ENCODE measurements around the gene NSD2. TPM values are rescaled to one million over a fixed set of nuclear protein-coding genes. Genes with fewer than 3 reads are reported as not detected.

NSD2 gene
- total RNA-seq, 2 donors from 2014 or later, result 18.8 to 35.4 TPM

DNA sequence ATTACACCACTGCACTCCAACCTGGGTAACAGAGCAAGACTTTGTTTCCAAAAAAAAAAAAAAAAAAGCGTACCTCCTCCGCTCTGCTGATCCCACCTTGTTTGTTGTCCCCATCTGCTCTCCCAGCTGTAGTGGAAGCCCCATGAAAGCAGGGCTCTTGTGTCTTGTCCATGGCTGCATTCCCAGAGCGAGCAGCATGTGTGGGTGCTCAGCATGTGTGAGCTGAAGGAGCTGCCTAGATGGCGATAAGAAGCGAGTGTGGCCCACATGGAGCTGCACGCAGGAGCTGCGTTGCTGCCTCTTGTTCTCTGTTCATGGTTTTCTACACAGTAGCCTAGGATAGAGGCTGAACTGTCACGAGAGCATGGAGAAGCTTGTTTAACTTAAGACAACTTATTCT is 12.4 kb downstream of the NSD2 start:
- Histone ChIP-seq H3K36me3 (no peaks in the 10 kb centered on the region), H3K27me3 (replicated peaks; ENCODE audit: insufficient read depth) (no peaks in the 10 kb centered on the region), H3K4me3 (no peak overlapping the region), H3K9me3 (no peaks in the 10 kb centered on the region), H3K4me1 (ENCODE audit: control insufficient read depth in 1 of 2, low read depth in 2 of 2) (no peaks in the 10 kb centered on the region), H3K27ac (no peak overlapping the region)
- TF ChIP-seq, protein P1, sequence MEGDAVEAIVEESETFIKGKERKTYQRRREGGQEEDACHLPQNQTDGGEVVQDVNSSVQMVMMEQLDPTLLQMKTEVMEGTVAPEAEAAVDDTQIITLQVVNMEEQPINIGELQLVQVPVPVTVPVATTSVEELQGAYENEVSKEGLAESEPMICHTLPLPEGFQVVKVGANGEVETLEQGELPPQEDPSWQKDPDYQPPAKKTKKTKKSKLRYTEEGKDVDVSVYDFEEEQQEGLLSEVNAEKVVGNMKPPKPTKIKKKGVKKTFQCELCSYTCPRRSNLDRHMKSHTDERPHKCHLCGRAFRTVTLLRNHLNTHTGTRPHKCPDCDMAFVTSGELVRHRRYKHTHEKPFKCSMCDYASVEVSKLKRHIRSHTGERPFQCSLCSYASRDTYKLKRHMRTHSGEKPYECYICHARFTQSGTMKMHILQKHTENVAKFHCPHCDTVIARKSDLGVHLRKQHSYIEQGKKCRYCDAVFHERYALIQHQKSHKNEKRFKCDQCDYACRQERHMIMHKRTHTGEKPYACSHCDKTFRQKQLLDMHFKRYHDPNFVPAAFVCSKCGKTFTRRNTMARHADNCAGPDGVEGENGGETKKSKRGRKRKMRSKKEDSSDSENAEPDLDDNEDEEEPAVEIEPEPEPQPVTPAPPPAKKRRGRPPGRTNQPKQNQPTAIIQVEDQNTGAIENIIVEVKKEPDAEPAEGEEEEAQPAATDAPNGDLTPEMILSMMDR (IDR thresholded peaks at IDR 0.05), result no peak
- DNase-seq (ENCODE audit: low spot score), result no peak
- ATAC-seq (ENCODE audit: insufficient number of reproducible peaks, low FRiP score, low read depth), result no peak

DNA sequence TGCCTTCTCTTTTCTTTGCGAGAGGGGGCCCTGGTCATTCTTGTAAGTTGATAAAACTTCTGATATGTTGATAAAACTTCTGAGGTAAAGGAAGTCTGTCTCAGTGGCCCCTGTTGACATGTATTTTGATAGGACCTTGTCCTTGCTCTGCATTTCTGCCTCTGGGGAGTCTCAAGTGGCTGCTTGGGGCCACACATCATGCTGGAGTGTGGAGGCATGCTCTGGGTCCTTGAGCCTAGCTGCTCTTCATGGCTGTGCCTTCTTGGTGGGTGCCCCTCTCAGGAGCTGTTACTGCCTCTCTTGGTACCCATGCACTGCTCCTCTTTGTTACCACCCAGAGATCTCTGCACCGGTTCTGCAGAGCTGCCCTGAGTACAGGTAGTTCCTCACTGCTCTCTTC is 14.2 kb downstream of the NSD2 start:
- H3K9me3 ChIP-seq, result no peaks in the 10 kb centered on the region
- H3K4me1 ChIP-seq (ENCODE audit: control insufficient read depth in 1 of 2, low read depth in 2 of 2), result no peaks in the 10 kb centered on the region
- DNase-seq (ENCODE audit: low spot score) (no peak), ATAC-seq (ENCODE audit: insufficient number of reproducible peaks, low FRiP score, low read depth) (no peak)
- no peaks in the 10 kb centered on the region for H3K36me3 ChIP-seq
- H3K27ac ChIP-seq, result no peak overlapping the region
- H3K27me3 ChIP-seq (replicated peaks; ENCODE audit: insufficient read depth), result no peaks in the 10 kb centered on the region
- no peak overlapping the region for H3K4me3 ChIP-seq
- TF ChIP-seq, protein P1 (IDR thresholded peaks at IDR 0.05), result no peak

DNA sequence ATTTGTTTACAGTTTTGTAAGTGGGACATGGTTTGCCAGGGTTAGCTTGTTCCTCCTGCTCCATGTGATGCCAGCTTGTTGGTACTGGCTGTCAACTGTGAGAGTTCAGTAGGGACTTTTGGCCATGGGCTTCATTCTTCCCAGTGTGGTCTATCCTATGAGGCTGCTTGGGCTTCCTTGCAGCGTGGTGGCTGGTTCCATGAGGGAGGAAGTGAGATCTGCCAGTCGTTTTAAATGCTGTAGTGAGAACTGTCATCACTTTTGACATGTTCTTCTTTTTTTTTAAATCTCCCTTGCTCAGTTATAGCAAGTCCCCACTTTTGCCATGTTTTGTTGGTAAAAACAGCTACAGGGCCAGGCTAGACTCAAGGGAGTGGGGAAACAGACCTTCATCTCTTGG is 15.9 kb downstream of the NSD2 start:
- Histone ChIP-seq H3K27me3 (replicated peaks; ENCODE audit: insufficient read depth) (no peaks in the 10 kb centered on the region), H3K4me3 (no peak overlapping the region), H3K27ac (no peak overlapping the region), H3K9me3 (no peaks in the 10 kb centered on the region), H3K36me3 (no peaks in the 10 kb centered on the region), H3K4me1 (ENCODE audit: control insufficient read depth in 1 of 2, low read depth in 2 of 2) (no peaks in the 10 kb centered on the region)
- ATAC-seq (ENCODE audit: insufficient number of reproducible peaks, low FRiP score, low read depth) (no peak), DNase-seq (ENCODE audit: low spot score) (no peak)
- TF ChIP-seq, protein P1 (IDR thresholded peaks at IDR 0.05), result no peak

DNA sequence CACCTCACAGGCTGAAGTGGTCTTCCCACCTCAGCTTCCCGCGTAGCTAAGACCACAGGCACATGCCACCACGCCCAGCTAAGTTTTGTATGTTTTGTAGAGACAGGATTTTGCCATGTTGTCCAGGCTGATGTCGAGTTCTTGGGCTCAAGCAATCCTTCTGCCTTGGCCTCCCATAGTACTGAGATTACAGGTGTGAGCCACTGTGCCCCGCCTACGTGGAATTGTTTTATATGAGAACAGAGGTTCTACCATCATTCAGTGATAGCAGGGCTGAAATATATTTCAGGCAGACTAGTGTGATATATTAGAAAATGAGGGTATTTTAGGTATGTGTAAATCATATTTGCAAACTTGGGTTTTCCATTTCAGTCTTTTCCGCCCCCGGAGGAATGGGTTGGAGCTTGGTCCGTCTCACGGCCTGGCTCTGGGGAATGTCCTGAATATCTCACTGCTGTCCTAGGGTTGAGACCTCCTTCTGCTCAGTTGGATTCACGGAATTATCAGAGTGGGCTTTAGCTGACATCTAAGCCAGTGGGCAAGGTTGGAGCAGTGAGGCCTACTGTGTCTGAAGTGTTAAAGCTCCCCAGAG is 19.9 kb downstream of the NSD2 start:
- Histone ChIP-seq H3K4me3 (no peak overlapping the region), H3K36me3 (no peaks in the 10 kb centered on the region), H3K9me3 (no peaks in the 10 kb centered on the region), H3K27me3 (replicated peaks; ENCODE audit: insufficient read depth) (no peaks in the 10 kb centered on the region), H3K4me1 (ENCODE audit: control insufficient read depth in 1 of 2, low read depth in 2 of 2) (no peaks in the 10 kb centered on the region), H3K27ac (no peak overlapping the region)
- DNase-seq (ENCODE audit: low spot score) (no peak), ATAC-seq (ENCODE audit: insufficient number of reproducible peaks, low FRiP score, low read depth) (no peak)
- TF ChIP-seq, protein P1 (IDR thresholded peaks at IDR 0.05), result no peak

DNA sequence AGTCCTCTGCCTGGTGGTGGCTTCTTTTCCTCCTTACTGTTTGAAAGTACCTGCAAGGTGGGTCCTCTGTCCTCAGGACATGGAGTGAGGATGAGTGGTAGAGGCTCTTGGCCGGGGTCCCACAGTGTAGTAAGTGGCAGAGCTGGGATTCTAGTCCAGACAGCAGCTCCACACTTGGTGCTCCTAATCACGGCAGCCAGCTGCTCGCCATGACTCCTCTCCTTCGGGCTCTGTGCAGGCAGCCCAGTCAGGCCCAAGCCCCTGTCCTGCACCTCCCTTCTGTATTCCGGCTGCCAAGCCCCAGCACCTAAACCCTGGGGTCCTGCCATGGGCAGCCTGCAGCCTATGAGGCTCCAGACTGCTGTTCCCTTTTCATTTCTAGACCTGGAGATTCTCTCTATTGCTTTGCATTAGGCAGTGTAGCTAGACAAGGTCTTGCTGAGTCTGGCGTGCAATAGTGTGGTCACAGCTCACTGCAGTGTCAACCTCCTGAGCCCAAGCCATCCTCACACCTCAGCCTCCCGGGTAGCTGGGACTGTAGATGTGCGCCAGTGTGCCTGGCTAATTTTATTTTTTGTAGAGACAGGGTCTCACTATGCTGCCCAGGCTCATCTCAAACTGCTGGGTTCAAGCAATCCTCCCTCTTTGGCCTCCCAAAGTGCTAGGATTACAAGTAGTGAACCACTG is 24.9 kb downstream of the NSD2 start:
- peaks cover 0 to 7% of the 10 kb centered on the region in 2 donors for H3K4me1 ChIP-seq (ENCODE audit: control insufficient read depth in 1 of 2, low read depth in 2 of 2)
- TF ChIP-seq, protein P1 (IDR thresholded peaks at IDR 0.05), result no peak
- no peak for ATAC-seq (ENCODE audit: insufficient number of reproducible peaks, low FRiP score, low read depth)
- no peak overlapping the region for H3K4me3 ChIP-seq
- DNase-seq (ENCODE audit: low spot score), result no peak
- no peaks in the 10 kb centered on the region for H3K27me3 ChIP-seq (replicated peaks; ENCODE audit: insufficient read depth)
- H3K9me3 ChIP-seq, result no peaks in the 10 kb centered on the region
- no peak overlapping the region for H3K27ac ChIP-seq
- H3K36me3 ChIP-seq, result peaks cover under 1% of the 10 kb centered on the region
